Activated T-helper 1 cell treated with anti-CD3 and anti-CD28 coated beads, Interleukin-2, amount 50 U/mL, for 16 hours (primary cell): ENCODE data around the gene CRLF3.
"Not testable (repeated sequence)": the region's sequence is repeated elsewhere in the genome, so short reads cannot be mapped to it uniquely, and the experiment has no call there.

Experiments used
- DNase-seq, 2 donors: peaks; one replicate each; pipeline ENCODE4 v3.0.0-alpha.2; 2020; ENCODE audit warnings: low read depth in 1 of 2, low spot score in 1 of 2

Gene CRLF3

DNA sequence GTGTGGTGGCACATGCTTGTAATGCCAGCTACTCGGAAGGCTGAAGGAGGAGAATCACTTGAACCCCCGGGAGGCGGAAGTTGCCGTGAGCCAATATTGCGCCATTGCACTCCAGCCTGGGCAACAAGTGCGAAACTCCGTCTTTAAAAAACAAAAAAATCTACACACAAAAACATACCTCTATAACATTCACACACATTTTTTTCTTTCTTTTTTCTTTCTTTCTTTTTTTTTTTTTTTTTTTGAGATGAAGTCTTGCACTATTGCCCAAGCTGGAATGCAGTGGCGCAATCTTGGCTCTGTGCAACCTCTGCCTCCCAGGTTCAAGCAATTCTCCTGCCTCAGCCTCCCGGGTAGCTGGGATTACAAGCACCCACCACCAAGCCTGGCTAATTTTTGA lies 9.6 kb downstream of the CRLF3 start:
- not testable (repeated sequence) for DNase-seq

DNA sequence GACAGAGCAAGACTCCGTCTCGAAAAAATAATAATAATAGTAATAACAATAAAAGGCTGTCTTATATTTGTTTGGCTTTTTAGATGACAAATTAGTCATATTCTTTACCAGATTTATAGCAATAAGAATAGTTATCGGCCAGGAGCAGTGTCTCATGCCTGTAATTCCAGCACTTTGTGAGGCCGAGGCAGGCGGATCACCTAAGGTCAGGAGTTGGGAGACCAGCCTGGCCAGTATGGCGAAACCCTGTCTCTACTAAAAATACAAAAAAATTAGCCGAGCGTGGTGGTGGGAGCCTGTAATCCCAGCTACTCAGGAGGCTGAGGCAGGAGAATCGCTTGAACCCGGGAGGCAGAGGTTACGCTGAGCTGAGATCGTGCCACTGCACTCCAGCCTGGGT lies 10.3 kb downstream of the CRLF3 start:
- DNase-seq, result not testable (repeated sequence)

DNA sequence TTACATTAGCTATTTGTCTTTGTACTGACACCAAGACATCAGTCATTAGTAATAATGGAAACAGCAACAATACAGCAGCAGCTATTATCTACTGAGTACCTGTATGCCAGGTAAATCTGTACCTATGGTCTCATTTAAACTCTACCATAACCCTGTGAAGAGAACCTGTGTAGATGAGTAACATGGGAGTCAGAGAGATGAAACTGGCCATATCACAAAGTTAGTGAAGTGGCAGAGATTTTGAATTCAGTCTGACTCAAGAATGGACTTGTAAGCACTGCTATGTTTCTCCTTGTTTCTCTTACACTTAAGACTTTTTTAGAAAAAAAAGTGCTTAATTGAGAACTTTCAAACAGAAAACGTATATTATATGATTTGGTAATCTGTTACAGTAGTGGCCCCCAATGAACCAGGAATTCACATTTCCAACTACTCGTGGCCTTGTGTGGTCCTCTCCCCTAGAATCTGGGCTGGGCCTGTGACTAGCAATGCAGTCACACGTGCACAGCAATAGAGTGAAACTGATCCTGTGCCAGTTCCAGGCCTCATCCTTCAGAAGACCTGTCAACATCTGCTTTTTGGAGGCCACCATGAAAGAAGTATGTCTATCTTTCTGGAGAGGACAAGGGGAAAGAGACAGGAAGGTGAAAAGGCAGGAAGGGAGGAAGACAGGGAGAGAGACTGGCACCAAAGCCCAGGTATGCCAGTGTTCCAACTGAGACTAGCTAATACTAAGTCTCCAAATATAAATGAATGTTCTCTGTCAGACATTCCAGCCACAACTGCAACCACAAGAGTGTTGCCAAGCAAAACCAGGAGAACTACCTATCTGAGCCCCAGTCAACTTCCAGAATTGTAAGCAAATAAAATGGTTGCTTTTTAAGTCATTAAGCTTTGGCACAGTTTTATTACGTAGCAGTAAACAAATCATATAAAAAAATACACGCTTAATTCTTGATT lies 12.0 kb downstream of the CRLF3 start:
- DNase-seq, result no peak

DNA sequence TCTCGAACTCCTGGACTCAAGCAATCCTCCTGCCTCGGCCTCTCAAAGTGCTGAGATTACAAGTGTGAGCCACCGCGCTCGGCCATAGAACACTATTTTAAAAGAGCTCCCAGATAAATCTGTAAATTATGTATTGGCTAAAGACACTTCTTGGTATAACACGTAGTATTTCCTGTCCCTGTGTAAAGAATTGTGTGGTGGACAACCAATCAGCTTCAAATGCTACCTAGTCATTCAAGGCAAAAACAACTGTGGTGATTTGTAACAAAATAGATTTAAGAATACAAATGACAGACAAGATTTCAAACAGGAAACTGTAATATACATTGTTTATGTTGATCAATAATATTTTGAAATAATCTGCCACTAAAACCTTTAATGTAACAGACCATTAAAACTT lies 14.6 kb downstream of the CRLF3 start:
- no peak for DNase-seq

DNA sequence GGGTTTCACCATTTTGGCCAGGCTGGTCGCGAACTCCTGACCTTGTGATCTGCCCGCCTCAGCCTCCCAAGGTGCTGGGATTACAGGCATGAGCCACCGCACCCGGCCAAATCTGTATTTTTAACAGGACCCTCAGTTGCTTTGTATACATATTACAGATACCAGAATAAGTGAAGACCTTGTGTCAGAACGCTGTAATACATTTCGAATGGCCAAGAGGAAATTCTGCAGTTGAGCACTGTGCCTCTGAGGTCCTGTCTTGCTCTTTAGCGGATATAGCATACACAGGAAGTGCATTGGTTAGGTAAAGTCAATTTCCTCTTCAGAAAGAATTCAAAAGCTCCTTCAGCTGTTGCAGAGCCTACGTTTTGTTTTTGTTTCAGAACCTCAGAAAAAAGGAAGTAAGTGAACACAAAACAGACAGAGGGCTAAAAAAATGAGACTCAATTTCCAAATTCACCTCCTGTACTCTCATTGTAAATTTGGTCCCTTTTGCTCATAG lies 15.7 kb downstream of the CRLF3 start:
- no peak for DNase-seq

DNA sequence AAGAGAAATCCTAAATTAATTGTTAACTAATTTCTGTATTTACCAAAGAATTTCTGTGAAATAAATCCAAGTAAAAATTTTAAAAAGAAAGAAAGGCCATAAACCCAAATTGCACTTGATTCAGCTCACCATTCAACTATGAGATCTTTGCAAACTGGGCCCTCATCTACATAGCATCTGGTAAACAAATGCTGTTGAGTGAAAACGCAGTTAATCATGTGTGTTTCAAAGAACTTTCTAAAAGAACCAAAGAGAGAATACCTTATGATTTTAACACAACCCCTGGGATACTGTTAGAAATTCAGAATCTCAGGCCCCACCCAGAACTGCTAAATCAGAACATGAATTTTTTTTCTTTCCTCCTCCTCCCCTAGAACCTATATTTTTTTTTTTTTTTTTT lies 16.6 kb downstream of the CRLF3 start:
- no peak for DNase-seq

DNA sequence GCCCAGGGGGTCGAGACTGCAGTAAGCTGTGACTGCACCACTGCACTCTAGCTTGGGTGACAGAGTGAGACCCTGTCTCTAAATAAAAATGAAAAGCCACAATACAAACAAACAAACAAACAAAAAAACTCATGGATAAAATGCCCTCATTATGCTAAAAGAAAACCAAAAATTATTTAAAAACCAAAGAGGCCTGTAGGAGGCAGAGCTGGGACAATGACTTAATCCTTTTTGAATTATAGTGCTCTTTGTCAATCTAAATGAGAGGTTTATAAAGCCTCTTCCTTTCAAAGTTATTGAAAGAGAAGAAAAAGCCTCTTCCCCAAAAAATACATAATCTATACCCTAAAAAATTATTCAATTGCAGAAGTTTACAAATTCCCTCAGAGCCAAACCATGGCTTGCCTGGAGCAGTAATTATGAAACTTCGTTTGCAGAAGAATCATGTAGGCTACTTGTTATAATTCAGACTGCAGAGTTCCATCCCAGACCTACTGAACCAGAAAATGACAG lies 18.5 kb downstream of the CRLF3 start:
- no peak for DNase-seq

DNA sequence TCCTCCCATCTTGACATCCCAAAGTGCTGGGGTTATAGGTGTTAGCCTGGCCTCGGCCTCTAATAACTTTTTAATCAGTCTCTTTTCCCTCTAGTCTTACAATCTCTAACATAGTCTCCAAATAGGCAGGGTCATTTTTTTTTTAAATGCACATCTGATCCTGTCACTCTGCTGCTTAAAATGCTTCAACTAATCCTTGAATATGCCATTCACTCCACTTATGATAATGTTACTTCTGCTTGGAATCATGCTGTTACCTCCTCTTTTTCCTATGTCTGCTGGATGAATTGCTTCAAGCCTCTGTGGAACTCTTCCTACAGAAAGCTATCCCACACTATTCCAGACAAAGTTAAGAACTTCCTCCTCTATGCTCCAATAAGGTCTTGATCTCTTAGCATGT lies 22.8 kb downstream of the CRLF3 start:
- DNase-seq, result no peak

DNA sequence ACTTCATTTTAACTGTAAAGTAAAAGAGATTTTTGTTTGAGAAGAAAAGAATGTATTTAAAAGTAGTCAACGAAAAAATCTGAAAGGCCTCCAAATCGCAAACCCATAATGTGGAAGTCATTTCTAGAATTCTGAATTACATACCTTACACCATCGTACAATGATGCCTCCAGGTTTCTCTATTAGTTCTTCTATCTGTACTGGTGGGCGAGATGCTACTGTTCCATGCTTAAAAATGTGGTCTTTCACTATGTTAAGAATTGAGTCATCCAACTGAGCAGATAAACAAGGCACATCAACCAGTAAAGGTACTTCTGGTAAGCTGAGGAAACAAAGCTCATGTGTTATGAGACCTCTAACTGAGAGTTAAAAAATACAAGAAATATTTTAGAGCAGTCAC lies 28.5 kb downstream of the CRLF3 start:
- DNase-seq, result no peak

DNA sequence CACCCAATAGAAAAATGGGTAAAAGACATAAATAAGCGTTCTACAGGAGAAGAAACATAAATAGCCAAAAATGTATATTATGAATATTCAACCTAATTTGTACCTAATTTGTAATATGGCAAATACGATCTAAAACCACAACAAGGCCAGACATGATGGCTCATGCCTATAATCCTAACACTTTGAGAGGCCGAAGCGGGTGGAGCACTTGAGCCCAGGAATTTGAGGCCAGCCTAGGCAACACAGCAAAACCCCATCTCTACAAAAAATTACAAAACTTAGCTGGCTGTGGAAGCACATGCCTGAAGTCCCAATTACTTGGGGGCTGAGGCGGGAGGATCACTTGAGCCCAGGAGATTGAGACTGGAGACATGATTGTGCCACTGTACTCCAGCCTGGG lies 30.1 kb downstream of the CRLF3 start:
- DNase-seq, result no peak

DNA sequence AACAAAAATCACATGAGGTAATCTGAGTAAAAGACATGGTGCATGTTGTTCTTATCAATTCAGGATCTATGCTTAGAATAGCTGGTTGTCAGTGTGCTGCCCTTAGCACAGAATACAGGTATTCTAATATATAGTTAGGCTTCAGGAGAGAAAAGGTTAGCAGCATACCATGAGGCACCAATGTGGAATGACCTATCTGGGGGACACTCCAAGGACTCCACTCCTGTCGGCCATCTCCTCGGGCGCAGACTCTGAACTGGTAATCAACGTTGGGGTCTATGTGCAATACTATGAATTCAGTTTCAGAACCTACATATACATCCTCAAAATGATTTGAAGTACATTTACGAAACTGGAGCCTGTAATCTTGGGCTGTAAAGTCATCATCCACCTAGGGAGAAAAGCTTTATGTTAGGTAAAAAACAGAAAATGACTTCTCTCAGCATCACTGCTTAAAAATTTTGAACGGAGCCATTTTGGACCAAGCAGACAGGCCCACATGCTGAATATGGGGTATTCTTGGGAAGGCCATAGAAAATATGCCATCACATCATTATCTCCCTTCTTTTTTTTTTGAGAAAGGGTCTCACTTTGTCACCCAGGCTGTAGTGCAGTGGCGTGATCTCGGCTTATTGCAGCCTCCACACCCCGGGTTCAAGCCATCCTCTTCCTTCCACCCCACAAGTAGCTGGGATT lies 31.1 kb downstream of the CRLF3 start:
- no peak for DNase-seq

DNA sequence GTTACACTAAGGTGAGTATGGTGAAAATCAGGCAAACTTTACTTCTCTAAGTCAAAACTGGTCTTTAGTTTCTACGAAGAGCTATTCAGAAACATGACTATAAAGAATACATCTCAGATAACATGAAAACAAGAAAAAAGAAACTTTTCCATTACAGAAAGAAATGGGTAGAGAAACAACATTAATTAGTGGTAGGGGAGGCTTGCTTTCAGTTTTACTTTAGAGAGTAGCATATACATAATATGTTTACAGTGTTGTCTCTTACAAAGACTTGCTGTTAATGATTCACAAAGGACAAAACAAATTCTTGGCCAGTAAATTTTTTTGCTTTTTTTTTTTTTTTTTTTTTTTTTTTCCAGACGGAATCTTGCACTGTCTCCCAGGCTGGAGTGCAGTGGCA lies 34.2 kb downstream of the CRLF3 start:
- DNase-seq, result no peak

DNA sequence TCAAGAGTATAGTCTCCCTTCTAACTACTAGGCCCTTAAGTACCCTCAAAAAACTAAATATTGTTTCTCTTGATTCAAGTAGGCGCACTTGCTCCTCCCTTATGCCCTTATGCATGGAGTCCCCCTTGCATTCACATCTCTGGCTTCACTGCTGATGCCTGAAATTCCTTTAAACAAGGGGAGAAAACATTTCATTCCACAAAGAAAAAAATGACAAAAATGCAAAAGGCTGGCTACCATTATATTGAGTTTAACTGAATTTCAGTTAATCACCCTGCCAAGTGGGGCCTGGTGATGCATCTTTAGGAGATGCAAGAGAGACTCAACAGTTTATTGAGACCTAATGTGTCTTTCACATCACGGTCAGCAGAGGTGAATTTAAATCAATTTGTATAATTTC lies 35.6 kb downstream of the CRLF3 start:
- no peak for DNase-seq

DNA sequence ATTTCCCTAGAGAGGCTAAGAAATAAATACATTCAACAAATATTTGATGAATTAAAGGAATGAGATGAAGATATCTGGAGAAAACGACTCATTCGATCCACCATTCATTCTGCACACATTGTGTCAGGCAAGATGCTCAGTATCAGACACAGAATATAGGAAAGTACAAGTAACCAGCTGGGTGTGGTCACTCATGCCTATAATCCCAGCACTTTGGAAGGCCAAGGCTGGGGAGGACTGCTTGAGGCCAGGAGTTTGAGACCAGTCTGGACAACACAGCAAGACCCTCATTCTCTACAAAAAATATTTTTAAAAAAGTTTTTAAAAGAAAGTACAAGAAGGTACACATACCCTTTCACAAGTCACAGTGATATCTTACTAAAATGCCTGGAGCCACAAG lies 42.3 kb downstream of the CRLF3 start:
- no peak for DNase-seq

DNA sequence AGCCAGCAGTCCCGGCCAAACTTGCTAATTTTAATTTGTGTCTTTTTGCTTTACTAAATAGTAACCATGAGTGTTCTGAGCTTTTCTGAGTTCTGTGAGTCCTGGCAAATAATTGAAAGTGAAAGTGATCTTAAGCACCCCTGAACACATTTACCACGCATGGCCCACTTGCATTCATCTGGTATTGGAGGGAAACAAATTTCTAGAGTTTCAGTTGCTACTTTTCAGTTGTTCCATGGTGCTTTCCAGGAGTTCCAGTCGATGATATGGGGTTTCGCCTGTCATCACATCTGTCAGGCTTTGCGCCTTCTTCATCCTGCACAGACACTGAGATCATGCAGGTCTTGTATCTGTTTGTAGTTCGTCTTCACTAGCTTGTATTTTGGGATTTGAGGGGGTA lies 44.1 kb downstream of the CRLF3 start:
- DNase-seq, result no peak

DNA sequence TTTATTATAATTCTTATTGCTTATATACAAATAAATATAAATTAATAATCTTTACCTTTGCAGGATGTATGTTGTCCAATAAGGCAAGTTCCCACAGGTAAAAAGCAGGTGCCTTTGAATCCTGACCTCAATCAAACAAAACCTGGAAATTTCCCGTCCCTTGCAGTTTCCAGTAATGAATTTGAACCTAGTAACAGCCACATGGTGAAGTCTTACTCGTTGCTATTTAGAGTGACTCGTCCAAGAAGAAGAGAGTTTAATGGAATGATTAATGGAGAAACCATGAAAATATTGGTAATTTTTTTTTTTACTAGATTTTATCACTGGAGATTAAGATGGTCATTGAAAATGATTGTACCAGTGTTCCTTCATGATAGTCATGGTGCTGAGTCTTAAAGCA lies 55.7 kb downstream of the CRLF3 start:
- not testable (repeated sequence) for DNase-seq

DNA sequence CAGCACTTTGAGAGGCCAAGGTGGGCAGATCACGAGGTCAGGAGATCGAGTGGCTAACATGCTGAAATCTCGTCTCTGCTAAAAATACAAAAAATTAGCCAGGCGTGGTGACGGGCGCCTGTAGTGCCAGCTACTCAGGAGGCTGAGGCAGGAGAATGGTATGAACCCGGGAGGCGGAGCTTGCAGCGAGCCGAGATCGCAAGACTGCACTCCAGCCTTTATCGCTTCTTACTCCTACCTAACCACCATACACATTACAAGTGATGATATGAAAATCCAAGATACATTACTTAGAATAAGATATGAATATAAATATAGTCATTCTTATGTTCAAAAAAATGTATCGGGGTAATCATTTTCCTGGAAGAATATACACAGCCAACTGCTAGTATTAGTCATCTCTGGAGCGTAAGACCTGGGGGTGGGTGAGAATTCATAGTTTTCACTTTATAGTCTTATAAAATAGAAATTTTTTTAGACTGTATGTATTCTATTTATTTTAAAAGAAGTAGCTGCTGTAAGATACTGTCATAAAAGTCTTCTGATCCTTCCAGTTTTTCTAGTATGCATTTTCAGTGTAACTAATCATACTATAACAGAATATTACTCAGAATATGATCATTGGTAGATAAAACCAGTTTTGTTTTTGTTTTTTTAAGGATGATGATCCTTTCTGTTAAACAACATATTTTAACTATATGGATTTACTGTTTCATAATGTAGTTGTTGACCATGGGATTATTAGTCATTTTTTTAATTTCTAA lies 56.7 kb downstream of the CRLF3 start:
- not testable (repeated sequence) for DNase-seq

DNA sequence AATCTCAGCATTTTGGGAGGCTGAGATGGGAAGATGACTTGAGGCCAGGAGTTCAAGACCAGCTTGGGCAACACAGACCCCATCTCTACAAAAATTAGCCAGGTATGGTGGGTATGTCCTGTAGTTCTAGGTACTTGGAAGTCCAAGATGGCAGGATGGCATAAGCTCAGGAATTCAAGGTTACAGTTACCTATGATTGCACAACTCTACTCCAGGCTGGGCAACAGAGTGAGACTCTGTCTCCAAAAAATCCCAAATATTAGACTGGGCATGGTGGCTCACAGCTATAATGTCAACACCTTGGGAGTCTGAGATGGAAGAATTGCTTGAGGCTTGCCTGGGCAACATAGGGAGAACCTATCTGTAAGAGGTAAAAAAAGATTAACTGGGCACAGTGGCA lies 63.4 kb downstream of the CRLF3 start:
- DNase-seq, result no peak

DNA sequence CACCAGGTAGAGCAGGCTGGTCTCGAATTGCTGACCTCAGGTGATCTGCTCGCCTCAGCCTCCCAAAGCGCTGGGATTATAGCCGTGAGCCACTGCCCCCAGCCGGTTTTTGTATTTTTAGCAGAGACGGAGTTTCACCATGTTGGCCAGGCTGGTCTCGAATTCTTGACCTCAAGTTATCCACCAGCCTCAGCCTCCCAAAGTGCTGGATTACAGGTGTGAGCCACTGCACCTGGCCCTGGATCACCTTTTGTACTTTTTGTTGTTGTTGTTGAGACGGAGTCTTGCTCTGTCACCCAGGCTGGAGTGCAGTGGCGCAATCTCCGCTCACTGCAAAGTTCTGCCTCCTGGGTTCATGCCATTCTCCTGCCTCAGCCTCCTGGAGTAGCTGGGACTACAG lies 71.2 kb downstream of the CRLF3 start:
- not testable (repeated sequence) for DNase-seq

DNA sequence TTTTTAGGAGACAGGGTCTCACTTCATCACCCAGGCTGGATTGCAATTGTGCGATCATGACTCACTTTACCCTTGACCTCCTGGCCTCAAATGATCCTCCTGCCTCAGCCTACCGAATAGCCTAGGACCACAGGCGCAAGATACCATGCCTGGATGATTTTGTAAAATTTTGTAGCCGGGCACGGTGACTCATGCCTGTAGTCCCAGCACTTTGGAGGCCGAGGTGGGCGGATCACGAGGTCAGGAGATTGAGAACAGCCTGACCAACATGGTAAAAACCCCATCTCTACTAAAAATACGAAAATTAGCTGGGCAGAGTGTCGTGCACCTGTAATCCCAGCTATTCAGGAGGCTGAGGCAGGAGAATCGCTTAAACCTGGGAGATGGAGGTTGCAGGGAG lies 73.5 kb downstream of the CRLF3 start:
- DNase-seq, result not testable (repeated sequence)

DNA sequence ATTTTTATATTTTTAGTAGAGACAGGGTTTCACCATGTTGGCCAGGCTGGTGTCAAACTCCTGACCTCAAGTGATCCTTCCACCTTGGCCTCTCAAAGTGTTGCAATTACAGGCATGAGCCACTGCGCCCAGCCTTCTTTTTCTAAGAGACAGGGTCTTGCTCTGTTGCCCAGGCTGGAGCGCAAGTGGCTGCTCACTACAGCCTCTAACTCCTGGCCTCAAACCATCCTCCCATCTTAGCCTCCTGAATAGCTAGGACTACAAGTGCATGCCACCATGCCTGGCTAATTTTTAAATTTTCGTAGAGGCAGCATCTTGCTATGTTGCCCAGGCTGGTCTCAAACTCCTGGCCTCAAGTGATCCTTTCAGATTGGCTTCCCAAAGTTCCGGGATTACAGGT lies 76.9 kb downstream of the CRLF3 start:
- not testable (repeated sequence) for DNase-seq
